ENCODE measurements around the gene COL28A1. TPM values are rescaled to one million over a fixed set of nuclear protein-coding genes. Genes with fewer than 3 reads are reported as not detected.

Gene COL28A1
- total and polyA plus RNA-seq, 3 donors from 2014 or later: 4.0 to 9.2 (median 8.7) TPM

GRCh38 chr7:7526006-7526405, 9.7 kb downstream of the COL28A1 start:
- DNase-seq: no peak
- Histone ChIP-seq H3K27me3 (no peaks in the 10 kb centered on the region), H3K27ac (no peak overlapping the region), H3K36me3 (ENCODE audit: low read depth, missing control alignments) (no peaks in the 10 kb centered on the region), H3K4me1 (no peaks in the 10 kb centered on the region), H3K4me3 (no peak overlapping the region), H3K9me3 (no peaks in the 10 kb centered on the region)
- WGBS, 2 donors: 90 to 97% methylated on average over 2 of the region's 2 CpGs
- intact Hi-C loops (cut with DNase I; ENCODE audit: low total_unique reads): no loop called here
- TF ChIP-seq POLR2A (IDR thresholded peaks at IDR 0.05): no peak
- TF ChIP-seq CTCF (IDR thresholded peaks at IDR 0.05): no peak

GRCh38 chr7:7524121-7524520, 11.6 kb downstream of the COL28A1 start:
- no peak for TF ChIP-seq CTCF (IDR thresholded peaks at IDR 0.05)
- TF ChIP-seq POLR2A (IDR thresholded peaks at IDR 0.05): no peak
- Histone ChIP-seq H3K4me1 (no peaks in the 10 kb centered on the region), H3K4me3 (no peak overlapping the region), H3K36me3 (ENCODE audit: low read depth, missing control alignments) (no peaks in the 10 kb centered on the region), H3K27ac (no peak overlapping the region), H3K9me3 (no peaks in the 10 kb centered on the region), H3K27me3 (no peaks in the 10 kb centered on the region)
- 67 to 75% methylated on average over 3 of the region's 3 CpGs for WGBS, 2 donors
- intact Hi-C loops (cut with DNase I; ENCODE audit: low total_unique reads): no loop called here
- DNase-seq: no peak

GRCh38 chr7:7522421-7522820, 13.3 kb downstream of the COL28A1 start:
- Histone ChIP-seq H3K27me3 (no peaks in the 10 kb centered on the region), H3K4me3 (no peak overlapping the region), H3K27ac (no peak overlapping the region), H3K36me3 (ENCODE audit: low read depth, missing control alignments) (no peaks in the 10 kb centered on the region), H3K4me1 (no peaks in the 10 kb centered on the region), H3K9me3 (no peaks in the 10 kb centered on the region)
- WGBS, 2 donors: 87 to 93% methylated on average over 3 of the region's 3 CpGs
- DNase-seq: no peak
- intact Hi-C loops (cut with DNase I; ENCODE audit: low total_unique reads): no loop called here
- TF ChIP-seq CTCF (IDR thresholded peaks at IDR 0.05) (no peak), POLR2A (IDR thresholded peaks at IDR 0.05) (no peak)

- no peak for TF ChIP-seq POLR2A (IDR thresholded peaks at IDR 0.05)
- no peak for TF ChIP-seq CTCF (IDR thresholded peaks at IDR 0.05)
- Histone ChIP-seq H3K27me3 (no peaks in the 10 kb centered on the region), H3K9me3 (no peaks in the 10 kb centered on the region), H3K4me1 (no peaks in the 10 kb centered on the region), H3K27ac (no peak overlapping the region), H3K36me3 (ENCODE audit: low read depth, missing control alignments) (no peaks in the 10 kb centered on the region), H3K4me3 (no peak overlapping the region)
- intact Hi-C loops (cut with DNase I; ENCODE audit: low total_unique reads): no loop called here
- DNase-seq: no peak
- WGBS, 2 donors: 79 to 87% methylated on average over 3 of the region's 3 CpGs
Observed at GRCh38 chr7:7521259-7521658, 14.4 kb downstream of the COL28A1 start.

- DNase-seq: no peak
- Histone ChIP-seq H3K27me3 (no peaks in the 10 kb centered on the region), H3K27ac (no peak overlapping the region), H3K9me3 (no peaks in the 10 kb centered on the region), H3K4me1 (no peaks in the 10 kb centered on the region), H3K36me3 (ENCODE audit: low read depth, missing control alignments) (no peaks in the 10 kb centered on the region), H3K4me3 (no peak overlapping the region)
- TF ChIP-seq CTCF (IDR thresholded peaks at IDR 0.05) (no peak), POLR2A (IDR thresholded peaks at IDR 0.05) (no peak)
- intact Hi-C loops (cut with DNase I; ENCODE audit: low total_unique reads): no loop called here
- WGBS, 2 donors: 74 to 75% methylated on average over 2 of the region's 2 CpGs
Observed at GRCh38 chr7:7519528-7519927, 16.1 kb downstream of the COL28A1 start.
